Measurements from ENCODE around the gene MSANTD3. TPM values are rescaled to one million over a fixed set of nuclear protein-coding genes. Genes with fewer than 3 reads are reported as not detected.

The MSANTD3 gene
- total and polyA plus RNA-seq, 5 donors: 19.7 to 26.7 (median 20.6) TPM

GRCh38 chr9:100466171-100466828, 39.4 kb downstream of the MSANTD3 start:
- WGBS: 97% methylated on average over 2 of the region's 2 CpGs
- DNase-seq (no peak), ATAC-seq (peak; percentile 47 to 62)
- Histone ChIP-seq H3K27me3 (ENCODE audit: control insufficient read depth, insufficient read depth) (no peaks in the 10 kb centered on the region), H3K9me3 (ENCODE audit: control insufficient read depth, low read length) (no peaks in the 10 kb centered on the region), H3K4me1 (ENCODE audit: control insufficient read depth, insufficient read depth, low read length) (peaks cover 3% of the 10 kb centered on the region), H3K4me3 (ENCODE audit: low read length) (no peak overlapping the region), H3K27ac (ENCODE audit: low read length) (peak overlapping the region; percentile 57)
- intact Hi-C loops (cut with DNase I): no loop called here

- Histone ChIP-seq H3K9me3 (ENCODE audit: control insufficient read depth, low read length) (no peaks in the 10 kb centered on the region), H3K27ac (ENCODE audit: low read length) (no peak overlapping the region), H3K4me3 (ENCODE audit: low read length) (no peak overlapping the region), H3K27me3 (ENCODE audit: control insufficient read depth, insufficient read depth) (no peaks in the 10 kb centered on the region), H3K4me1 (ENCODE audit: control insufficient read depth, insufficient read depth, low read length) (peaks cover 3% of the 10 kb centered on the region)
- intact Hi-C loops (cut with DNase I): no loop called here
- 82% methylated on average over 1 of the region's 1 CpG for WGBS
- no peak for ATAC-seq
- no peak for DNase-seq
These were observed 39.9 kb downstream of the MSANTD3 start for GRCh38 chr9:100466829-100467221.

GRCh38 chr9:100468041-100468440, 41.1 kb downstream of the MSANTD3 start:
- peaks cover 3% of the 10 kb centered on the region for H3K4me1 ChIP-seq (ENCODE audit: control insufficient read depth, insufficient read depth, low read length)
- no peak for DNase-seq
- H3K4me3 ChIP-seq (ENCODE audit: low read length): no peak overlapping the region
- no peak for ATAC-seq
- no peak overlapping the region for H3K27ac ChIP-seq (ENCODE audit: low read length)
- intact Hi-C loops (cut with DNase I): no loop called here
- H3K27me3 ChIP-seq (ENCODE audit: control insufficient read depth, insufficient read depth): no peaks in the 10 kb centered on the region
- WGBS: 97% methylated on average over 6 of the region's 6 CpGs
- no peaks in the 10 kb centered on the region for H3K9me3 ChIP-seq (ENCODE audit: control insufficient read depth, low read length)

GRCh38 chr9:100472268-100472667, 45.3 kb downstream of the MSANTD3 start:
- H3K27me3 ChIP-seq (ENCODE audit: control insufficient read depth, insufficient read depth): no peaks in the 10 kb centered on the region
- no peaks in the 10 kb centered on the region for H3K4me1 ChIP-seq (ENCODE audit: control insufficient read depth, insufficient read depth, low read length)
- H3K9me3 ChIP-seq (ENCODE audit: control insufficient read depth, low read length): no peaks in the 10 kb centered on the region
- ATAC-seq (no peak), DNase-seq (no peak)
- H3K4me3 ChIP-seq (ENCODE audit: low read length): no peak overlapping the region
- no peak overlapping the region for H3K27ac ChIP-seq (ENCODE audit: low read length)
- WGBS: 85% methylated on average over 3 of the region's 3 CpGs
- intact Hi-C loops (cut with DNase I): no loop called here

GRCh38 chr9:100472788-100473275, 45.9 kb downstream of the MSANTD3 start, which contains the start of gene TMEFF1:
TMEFF1 (plus strand) TSS chr9:100473149; CDS start chr9:100473545, 396 bp downstream.
- no peak within 1 kb of the TSS for H3K27ac ChIP-seq (ENCODE audit: low read length)
- DNase-seq: peak; percentile 33 to 77 (median 68)

GRCh38 chr9:100473276-100474081, 46.5 kb downstream of the MSANTD3 start:
- no peak overlapping the region for H3K27ac ChIP-seq (ENCODE audit: low read length)

More at GRCh38 chr9:100472788-100473275, 45.9 kb downstream of the MSANTD3 start, which contains the start of gene TMEFF1:
- no peaks in the 10 kb centered on the region for H3K4me1 ChIP-seq (ENCODE audit: control insufficient read depth, insufficient read depth, low read length)
- H3K27me3 ChIP-seq (ENCODE audit: control insufficient read depth, insufficient read depth): no peaks in the 10 kb centered on the region
- peak; percentile 79 to 83 for ATAC-seq
- H3K9me3 ChIP-seq (ENCODE audit: control insufficient read depth, low read length): no peaks in the 10 kb centered on the region
- WGBS: 2% methylated on average over 54 of the region's 54 CpGs
- peak within 1 kb of the TSS; percentile 95 for H3K4me3 ChIP-seq (ENCODE audit: low read length)
- intact Hi-C loops (cut with DNase I): no loop called here

GRCh38 chr9:100474082-100474923, 47.4 kb downstream of the MSANTD3 start:
- H3K4me3 ChIP-seq (ENCODE audit: low read length): peak overlapping the region; percentile 95
- H3K27ac ChIP-seq (ENCODE audit: low read length): no peak overlapping the region

More at GRCh38 chr9:100473276-100474081, 46.5 kb downstream of the MSANTD3 start:
- Histone ChIP-seq H3K27me3 (ENCODE audit: control insufficient read depth, insufficient read depth) (no peaks in the 10 kb centered on the region), H3K4me1 (ENCODE audit: control insufficient read depth, insufficient read depth, low read length) (no peaks in the 10 kb centered on the region), H3K4me3 (ENCODE audit: low read length) (peak overlapping the region; percentile 95), H3K9me3 (ENCODE audit: control insufficient read depth, low read length) (no peaks in the 10 kb centered on the region)
- WGBS: under 1% methylated on average over 108 of the region's 108 CpGs
- intact Hi-C loops (cut with DNase I): no loop called here
- ATAC-seq: peak; percentile 55 to 64
- peak; percentile 17 to 62 (median 61) for DNase-seq

GRCh38 chr9:100474924-100475276, 48.0 kb downstream of the MSANTD3 start:
- Histone ChIP-seq H3K27me3 (ENCODE audit: control insufficient read depth, insufficient read depth) (no peaks in the 10 kb centered on the region), H3K9me3 (ENCODE audit: control insufficient read depth, low read length) (no peaks in the 10 kb centered on the region), H3K27ac (ENCODE audit: low read length) (no peak overlapping the region), H3K4me1 (ENCODE audit: control insufficient read depth, insufficient read depth, low read length) (no peaks in the 10 kb centered on the region), H3K4me3 (ENCODE audit: low read length) (no peak overlapping the region)
- intact Hi-C loops (cut with DNase I): no loop called here
- ATAC-seq (no peak), DNase-seq (no peak)
- 95% methylated on average over 4 of the region's 4 CpGs for WGBS

More at GRCh38 chr9:100474082-100474923, 47.4 kb downstream of the MSANTD3 start:
- DNase-seq (no peak), ATAC-seq (peak in 1 of 2 donors; percentile 53)
- no peaks in the 10 kb centered on the region for H3K27me3 ChIP-seq (ENCODE audit: control insufficient read depth, insufficient read depth)
- no peaks in the 10 kb centered on the region for H3K4me1 ChIP-seq (ENCODE audit: control insufficient read depth, insufficient read depth, low read length)
- no peaks in the 10 kb centered on the region for H3K9me3 ChIP-seq (ENCODE audit: control insufficient read depth, low read length)
- 33% methylated on average over 26 of the region's 26 CpGs for WGBS
- intact Hi-C loops (cut with DNase I): no loop called here

GRCh38 chr9:100477241-100477640, 50.3 kb downstream of the MSANTD3 start:
- no peak for DNase-seq
- Histone ChIP-seq H3K4me3 (ENCODE audit: low read length) (no peak overlapping the region), H3K9me3 (ENCODE audit: control insufficient read depth, low read length) (no peaks in the 10 kb centered on the region), H3K27ac (ENCODE audit: low read length) (no peak overlapping the region), H3K4me1 (ENCODE audit: control insufficient read depth, insufficient read depth, low read length) (no peaks in the 10 kb centered on the region), H3K27me3 (ENCODE audit: control insufficient read depth, insufficient read depth) (no peaks in the 10 kb centered on the region)
- WGBS: 97% methylated on average over 4 of the region's 4 CpGs
- no peak for ATAC-seq
- intact Hi-C loops (cut with DNase I): no loop called here

- no peaks in the 10 kb centered on the region for H3K9me3 ChIP-seq (ENCODE audit: control insufficient read depth, low read length)
- 92% methylated on average over 6 of the region's 6 CpGs for WGBS
- no peak for ATAC-seq
- H3K4me3 ChIP-seq (ENCODE audit: low read length): no peak overlapping the region
- H3K4me1 ChIP-seq (ENCODE audit: control insufficient read depth, insufficient read depth, low read length): no peaks in the 10 kb centered on the region
- no peak for DNase-seq
- intact Hi-C loops (cut with DNase I): no loop called here
- H3K27ac ChIP-seq (ENCODE audit: low read length): no peak overlapping the region
- H3K27me3 ChIP-seq (ENCODE audit: control insufficient read depth, insufficient read depth): no peaks in the 10 kb centered on the region
These were observed 51.2 kb downstream of the MSANTD3 start for GRCh38 chr9:100478192-100478591.
